ENCODE results near the gene KIAA1755. TPM values are rescaled to one million over a fixed set of nuclear protein-coding genes. Genes with fewer than 3 reads are reported as not detected.

KIAA1755 gene
- total and polyA plus RNA-seq, 12 donors, result 2.7 to 7.7 (median 5.2) TPM

- peaks cover 0 to 34% (median 11%) of the 10 kb centered on the region in 11 donors for H3K9me3 ChIP-seq
- intact Hi-C loops (cut with DNase I), result no loop called here
- peaks cover 0 to 27% (median 10%) of the 10 kb centered on the region in 9 donors for H3K4me1 ChIP-seq
- DNase-seq, result no peak
- no peaks in the 10 kb centered on the region for H3K27me3 ChIP-seq
- peak overlapping the region in 1 of 10 donors; percentile 23 for H3K27ac ChIP-seq
- peak in 6 of 8 donors; percentile 44 to 85 (median 62) for ATAC-seq
- 76 to 88% methylated on average over 9 of the region's 9 CpGs for WGBS, 2 donors
- peaks cover 0 to 34% (median 0%) of the 10 kb centered on the region in 9 donors for H3K36me3 ChIP-seq
- no peak overlapping the region for H3K4me3 ChIP-seq
- no peak for TF ChIP-seq CTCF (IDR thresholded peaks at IDR 0.05)
These were observed 14.8 kb downstream of the KIAA1755 start for GRCh38 chr20:38245753-38246152.

- intact Hi-C loops (cut with DNase I), result no loop called here
- Histone ChIP-seq H3K4me3 (no peak overlapping the region), H3K36me3 (peaks cover 0 to 34% (median 0%) of the 10 kb centered on the region in 9 donors), H3K9me3 (peaks cover 0 to 35% (median 11%) of the 10 kb centered on the region in 11 donors), H3K4me1 (peaks cover 0 to 23% (median 9%) of the 10 kb centered on the region in 9 donors), H3K27ac (no peak overlapping the region), H3K27me3 (peaks cover 0 to 6% (median 0%) of the 10 kb centered on the region in 7 donors)
- ATAC-seq (no peak), DNase-seq (no peak)
- TF ChIP-seq CTCF (IDR thresholded peaks at IDR 0.05), result no peak
- 78 to 80% methylated on average over 2 of the region's 2 CpGs for WGBS, 2 donors
These were observed 16.9 kb downstream of the KIAA1755 start for GRCh38 chr20:38243709-38244020.

GRCh38 chr20:38242848-38243708, 17.5 kb downstream of the KIAA1755 start:
- no peak overlapping the region for H3K27ac ChIP-seq
- peaks cover 0 to 36% (median 0%) of the 10 kb centered on the region in 9 donors for H3K36me3 ChIP-seq
- peak in 6 of 9 donors; percentile 9 to 35 (median 24) for TF ChIP-seq CTCF (IDR thresholded peaks at IDR 0.05)
- intact Hi-C loops (cut with DNase I), result no loop called here
- H3K4me1 ChIP-seq, result peaks cover 0 to 23% (median 9%) of the 10 kb centered on the region in 9 donors
- H3K4me3 ChIP-seq, result no peak overlapping the region
- 50 to 54% methylated on average over 5 of the region's 5 CpGs for WGBS, 2 donors
- H3K9me3 ChIP-seq, result peaks cover 0 to 35% (median 11%) of the 10 kb centered on the region in 11 donors
- ATAC-seq (no peak), DNase-seq (no peak)
- H3K27me3 ChIP-seq, result peaks cover 0 to 6% (median 0%) of the 10 kb centered on the region in 7 donors

- ATAC-seq (no peak), DNase-seq (no peak)
- Histone ChIP-seq H3K27me3 (peaks cover 0 to 6% (median 0%) of the 10 kb centered on the region in 7 donors), H3K4me1 (peaks cover 0 to 8% (median 2%) of the 10 kb centered on the region in 9 donors), H3K36me3 (peaks cover 0 to 40% (median 0%) of the 10 kb centered on the region in 9 donors), H3K4me3 (no peak overlapping the region), H3K9me3 (peaks cover 0 to 35% (median 11%) of the 10 kb centered on the region in 11 donors), H3K27ac (no peak overlapping the region)
- intact Hi-C loops (cut with DNase I), result no loop called here
- WGBS, 2 donors, result 85 to 87% methylated on average over 3 of the region's 3 CpGs
- no peak for TF ChIP-seq CTCF (IDR thresholded peaks at IDR 0.05)
These were observed 19.3 kb downstream of the KIAA1755 start for GRCh38 chr20:38241201-38241600.

Data from heart right ventricle (tissue), 16 donors.